Bronchial epithelial cell (primary cell): ENCODE measurements around the gene LMO1. TPM values are rescaled to one million over a fixed set of nuclear protein-coding genes. Genes with fewer than 3 reads are reported as not detected.
A peak's percentile ranks its signal among the peaks of the same experiment; 100 is the strongest.

Experiments used
- DNase-seq: peaks from one replicate; pipeline ENCODE4 v3.0.0-alpha.2; 2010; ENCODE audit warnings: low read depth
- FAIRE-seq: peaks from 2 replicates; lab custom pipeline; 2011; peaks lifted over from hg19 to GRCh38; lab: Jason Lieb, UNC
- H3K27me3 ChIP-seq: 2 replicates; pipeline ENCODE4 v1.5.1; 2011; ENCODE audit warnings: low read length; ENCODE audit not compliant: control insufficient read depth, insufficient read depth
- H3K36me3 ChIP-seq: 2 replicates; pipeline ENCODE4 v1.5.1; 2011; ENCODE audit warnings: low read length; ENCODE audit not compliant: control insufficient read depth, insufficient read depth
- H3K4me3 ChIP-seq: 2 replicates; pipeline ENCODE4 v1.5.1; 2011; ENCODE audit warnings: mild to moderate bottlenecking, low read depth, low read length, control low read depth
- total RNA-seq: library from RNA; depleted of rRNA; stranded (reverse); fragments of >200 nt; gene quantifications from 2 replicates; pipeline ENCODE4 v1.2.1, GENCODE V29; 2014
- TF ChIP-seq, protein P1 (sequence below): IDR thresholded peaks from 2 replicates; pipeline ENCODE4 v1.5.1; 2011; ENCODE audit warnings: mild to moderate bottlenecking, moderate library complexity, low read length, control low read depth, inconsistent platforms; ENCODE audit not compliant: insufficient read depth, severe bottlenecking

The LMO1 gene
- total RNA-seq, 1 donor from 2014 or later = not detected

DNA sequence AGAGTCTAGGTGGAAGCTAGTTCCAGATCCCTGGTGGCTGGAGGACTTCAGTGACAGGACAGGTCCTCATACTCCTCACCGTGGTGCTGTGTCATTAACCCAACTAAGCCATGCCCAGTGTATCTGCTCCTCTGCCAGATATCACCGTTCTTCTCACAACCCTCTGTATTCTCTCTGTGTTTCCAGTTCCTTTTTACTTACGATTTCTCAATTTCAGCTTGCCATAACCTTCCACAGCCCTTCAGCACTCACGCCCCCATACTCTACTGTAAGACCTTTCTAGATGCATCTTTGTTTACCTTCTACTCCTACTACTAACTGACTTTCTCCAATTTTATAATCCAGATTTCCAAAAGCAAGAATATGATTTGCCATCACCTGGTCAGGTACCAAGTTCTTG lies 68.7 kb downstream of the LMO1 start:
- H3K27me3 ChIP-seq = peaks cover 3% of the 10 kb centered on the region
- TF ChIP-seq, protein P1, sequence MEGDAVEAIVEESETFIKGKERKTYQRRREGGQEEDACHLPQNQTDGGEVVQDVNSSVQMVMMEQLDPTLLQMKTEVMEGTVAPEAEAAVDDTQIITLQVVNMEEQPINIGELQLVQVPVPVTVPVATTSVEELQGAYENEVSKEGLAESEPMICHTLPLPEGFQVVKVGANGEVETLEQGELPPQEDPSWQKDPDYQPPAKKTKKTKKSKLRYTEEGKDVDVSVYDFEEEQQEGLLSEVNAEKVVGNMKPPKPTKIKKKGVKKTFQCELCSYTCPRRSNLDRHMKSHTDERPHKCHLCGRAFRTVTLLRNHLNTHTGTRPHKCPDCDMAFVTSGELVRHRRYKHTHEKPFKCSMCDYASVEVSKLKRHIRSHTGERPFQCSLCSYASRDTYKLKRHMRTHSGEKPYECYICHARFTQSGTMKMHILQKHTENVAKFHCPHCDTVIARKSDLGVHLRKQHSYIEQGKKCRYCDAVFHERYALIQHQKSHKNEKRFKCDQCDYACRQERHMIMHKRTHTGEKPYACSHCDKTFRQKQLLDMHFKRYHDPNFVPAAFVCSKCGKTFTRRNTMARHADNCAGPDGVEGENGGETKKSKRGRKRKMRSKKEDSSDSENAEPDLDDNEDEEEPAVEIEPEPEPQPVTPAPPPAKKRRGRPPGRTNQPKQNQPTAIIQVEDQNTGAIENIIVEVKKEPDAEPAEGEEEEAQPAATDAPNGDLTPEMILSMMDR = no peak
- H3K4me3 ChIP-seq = no peak overlapping the region
- no peaks in the 10 kb centered on the region for H3K36me3 ChIP-seq
- no peak for DNase-seq
- FAIRE-seq = no peak

DNA sequence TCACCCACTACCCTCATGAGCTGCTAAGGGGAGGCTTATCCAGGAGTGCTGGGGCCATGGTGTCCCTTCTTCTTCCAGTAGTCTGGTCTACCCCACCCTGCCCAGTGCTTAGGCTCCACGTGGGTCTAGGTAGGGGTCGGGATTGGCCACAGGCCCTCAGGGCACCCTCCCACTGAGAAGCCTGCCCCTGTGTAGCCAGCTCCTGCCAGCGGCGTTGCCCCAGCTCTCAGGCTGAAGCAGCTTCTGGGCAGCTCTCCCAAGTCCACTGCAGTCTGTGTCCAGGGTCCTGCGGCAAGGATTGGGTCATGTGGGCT lies 70.8 kb downstream of the LMO1 start:
- TF ChIP-seq, protein P1 = no peak
- DNase-seq (no peak), FAIRE-seq (no peak)
- peaks cover 1% of the 10 kb centered on the region for H3K27me3 ChIP-seq
- no peaks in the 10 kb centered on the region for H3K36me3 ChIP-seq
- H3K4me3 ChIP-seq = no peak overlapping the region

DNA sequence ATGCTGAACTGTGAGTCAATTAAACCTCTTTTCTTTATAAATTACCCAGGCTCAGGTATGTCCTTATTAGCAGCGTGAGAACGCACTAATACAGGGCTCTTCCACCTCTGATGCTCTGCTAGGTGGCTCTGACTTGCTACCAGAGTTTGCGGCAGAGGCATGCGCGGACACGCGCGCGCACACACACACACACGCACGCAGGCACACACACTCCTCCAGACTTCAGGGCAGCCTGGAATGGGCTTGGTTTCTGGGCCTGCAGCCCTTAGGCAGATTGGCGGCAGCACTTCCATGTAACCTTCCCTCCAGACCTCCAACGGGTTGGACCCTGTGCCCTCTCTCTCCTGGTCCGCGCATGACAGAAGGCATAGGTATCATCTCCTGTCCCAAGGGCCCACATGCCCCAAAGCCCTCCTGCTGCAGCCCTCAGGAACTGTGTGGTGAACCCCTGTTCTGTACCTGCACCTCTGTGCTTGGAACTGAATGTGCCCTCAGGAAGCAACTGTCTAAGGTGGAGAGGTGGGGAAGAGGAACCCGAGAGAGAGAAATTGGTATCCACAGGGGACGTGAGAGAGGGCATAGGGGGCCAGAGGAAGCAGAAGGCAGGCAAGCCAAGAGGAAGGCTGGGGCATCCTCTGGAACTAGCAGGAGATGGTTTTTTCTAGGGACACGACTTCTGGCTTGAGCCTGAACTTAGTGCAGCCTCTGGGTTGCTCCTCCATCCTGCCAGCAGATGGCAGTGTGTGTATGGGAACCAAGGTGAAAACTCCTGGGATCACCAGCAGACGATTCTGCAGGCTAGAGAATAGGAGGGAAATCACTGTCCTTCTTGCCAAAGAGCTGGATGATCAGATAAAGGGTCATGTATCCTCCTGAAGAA lies 71.4 kb downstream of the LMO1 start:
- Histone ChIP-seq H3K27me3 (no peaks in the 10 kb centered on the region), H3K36me3 (no peaks in the 10 kb centered on the region), H3K4me3 (no peak overlapping the region)
- peak; percentile 59 for DNase-seq
- peak; percentile 99 for FAIRE-seq
- TF ChIP-seq, protein P1 = peak; percentile 91

DNA sequence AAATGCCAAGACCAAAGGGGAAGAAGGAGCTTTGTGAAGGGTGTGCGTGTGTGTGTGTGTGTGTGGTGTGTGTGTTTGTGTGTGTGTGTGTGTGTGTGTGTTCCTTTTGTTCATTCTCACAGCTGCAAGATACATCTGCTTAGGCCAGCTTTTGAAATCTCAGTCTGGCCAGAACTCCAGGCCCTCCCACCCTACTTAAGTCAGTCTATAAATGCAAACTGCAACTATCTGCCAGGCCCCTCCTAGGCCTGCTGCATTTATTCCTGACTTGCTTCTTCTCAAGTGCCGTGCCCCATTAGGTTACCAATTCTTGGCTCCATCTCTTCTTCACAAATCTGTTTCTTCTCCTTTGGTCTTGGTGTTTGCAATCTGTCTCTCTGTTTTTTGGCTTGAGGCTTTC lies 73.2 kb downstream of the LMO1 start:
- DNase-seq (no peak), FAIRE-seq (peak; percentile 7)
- TF ChIP-seq, protein P1 = no peak
- Histone ChIP-seq H3K36me3 (no peaks in the 10 kb centered on the region), H3K4me3 (no peak overlapping the region), H3K27me3 (no peaks in the 10 kb centered on the region)

DNA sequence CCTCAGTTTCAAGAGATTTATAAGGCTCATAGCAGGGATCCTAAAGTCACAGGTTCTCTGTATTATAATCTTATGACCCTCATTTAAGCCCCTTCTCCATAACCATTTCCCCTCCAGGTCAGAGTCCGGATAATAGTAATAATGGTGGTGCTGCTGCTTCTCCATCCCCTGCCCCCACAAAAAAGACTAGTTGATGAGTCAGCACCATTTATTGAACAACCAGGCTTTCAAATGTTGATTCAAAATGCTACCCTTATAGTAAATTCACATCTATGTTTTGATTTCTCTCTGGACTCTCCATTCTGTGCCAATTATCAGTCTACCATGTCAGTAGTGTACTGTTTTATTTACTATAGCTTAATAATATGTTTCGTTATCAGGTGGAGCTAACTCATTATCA lies 77.2 kb downstream of the LMO1 start:
- DNase-seq (no peak), FAIRE-seq (no peak)
- H3K4me3 ChIP-seq = no peak overlapping the region
- no peaks in the 10 kb centered on the region for H3K36me3 ChIP-seq
- no peaks in the 10 kb centered on the region for H3K27me3 ChIP-seq
- TF ChIP-seq, protein P1 = no peak
